Measurements from ENCODE around the gene ERRFI1.

Gene ERRFI1

GRCh38 chr1:8002329-8002910 lies 23.7 kb downstream of the ERRFI1 start:
- Histone ChIP-seq H2AFZ (ENCODE audit: insufficient read depth, low read length, poor library complexity) (no peak overlapping the region), H3K27me3 (ENCODE audit: insufficient read depth, low read length) (no peaks in the 10 kb centered on the region), H3K36me3 (ENCODE audit: control insufficient read depth in 1 of 2, insufficient read depth in 2 of 2, low read length in 2 of 2) (no peaks in the 10 kb centered on the region), H3K14ac (ENCODE audit: low read length) (peak overlapping the region; percentile 8), H2BK12ac (ENCODE audit: low read length) (peak overlapping the region; percentile 55), H3K23ac (ENCODE audit: low read length) (no peak overlapping the region), H3K9ac (ENCODE audit: low read length) (no peak overlapping the region), H3K9me3 (ENCODE audit: insufficient read depth, low read depth, low read length) (no peaks in the 10 kb centered on the region), H4K8ac (ENCODE audit: low read depth, low read length) (peak overlapping the region; percentile 36), H3K18ac (ENCODE audit: low read length) (peak overlapping the region; percentile 82), H4K12ac (ENCODE audit: low read depth, low read length) (no peak overlapping the region), H2AK5ac (ENCODE audit: low read length) (no peak overlapping the region), H3K4me1 (ENCODE audit: control insufficient read depth in 1 of 2, insufficient read depth in 2 of 2, low read length in 2 of 2) (peaks cover 19 to 23% of the 10 kb centered on the region in 2 experiments), H3K79me1 (ENCODE audit: low read length) (peaks cover 21% of the 10 kb centered on the region), H4K91ac (ENCODE audit: low read depth, low read length) (no peak overlapping the region), H3K4me3 (ENCODE audit: low read depth, low read length) (no peak overlapping the region), H3K4ac (ENCODE audit: low read depth, low read length) (no peak overlapping the region), H2BK120ac (ENCODE audit: insufficient read depth, low read length, poor library complexity) (no peak overlapping the region), H3K4me2 (ENCODE audit: low read length) (no peak overlapping the region), H3K79me2 (ENCODE audit: control insufficient read depth, insufficient read depth, low read length, poor library complexity) (no peaks in the 10 kb centered on the region), H2BK5ac (ENCODE audit: low read depth, low read length, poor library complexity) (no peak overlapping the region), H3K27ac (ENCODE audit: low read depth, low read length) (no peak overlapping the region)
- WGBS (ENCODE audit: extremely low coverage, insufficient coverage, insufficient read length) = no CpG with 5 or more reads among the region's 6 CpGs
- no peak for DNase-seq

- Histone ChIP-seq H3K79me2 (ENCODE audit: control insufficient read depth, insufficient read depth, low read length, poor library complexity) (no peaks in the 10 kb centered on the region), H4K91ac (ENCODE audit: low read depth, low read length) (no peak overlapping the region)
Measured at GRCh38 chr1:7995437-7995836, 30.7 kb downstream of the ERRFI1 start.

GRCh38 chr1:7994827-7995226 lies 31.3 kb downstream of the ERRFI1 start:
- no peak for DNase-seq
- no peak overlapping the region for H2AK5ac ChIP-seq (ENCODE audit: low read length)
- H4K12ac ChIP-seq (ENCODE audit: low read depth, low read length) = no peak overlapping the region
- H3K9me3 ChIP-seq (ENCODE audit: insufficient read depth, low read depth, low read length) = no peaks in the 10 kb centered on the region
- no peak overlapping the region for H3K4me3 ChIP-seq (ENCODE audit: low read depth, low read length)
- no peaks in the 10 kb centered on the region for H3K27me3 ChIP-seq (ENCODE audit: insufficient read depth, low read length)
- no peak overlapping the region for H2AFZ ChIP-seq (ENCODE audit: insufficient read depth, low read length, poor library complexity)
- H3K36me3 ChIP-seq (ENCODE audit: control insufficient read depth in 1 of 2, insufficient read depth in 2 of 2, low read length in 2 of 2) = peaks cover 0 to 3% of the 10 kb centered on the region in 2 experiments
- H4K8ac ChIP-seq (ENCODE audit: low read depth, low read length) = no peak overlapping the region
- no peak overlapping the region for H3K23ac ChIP-seq (ENCODE audit: low read length)
- H3K4ac ChIP-seq (ENCODE audit: low read depth, low read length) = no peak overlapping the region
- no peak overlapping the region for H4K91ac ChIP-seq (ENCODE audit: low read depth, low read length)
- H2BK5ac ChIP-seq (ENCODE audit: low read depth, low read length, poor library complexity) = no peak overlapping the region
- no peak overlapping the region for H3K18ac ChIP-seq (ENCODE audit: low read length)
- no peak overlapping the region for H3K4me2 ChIP-seq (ENCODE audit: low read length)
- peaks cover under 1 to 3% of the 10 kb centered on the region in 2 experiments for H3K4me1 ChIP-seq (ENCODE audit: control insufficient read depth in 1 of 2, insufficient read depth in 2 of 2, low read length in 2 of 2)
- H3K27ac ChIP-seq (ENCODE audit: low read depth, low read length) = no peak overlapping the region
- no peaks in the 10 kb centered on the region for H3K79me2 ChIP-seq (ENCODE audit: control insufficient read depth, insufficient read depth, low read length, poor library complexity)
- H3K14ac ChIP-seq (ENCODE audit: low read length) = no peak overlapping the region
- no peak overlapping the region for H2BK120ac ChIP-seq (ENCODE audit: insufficient read depth, low read length, poor library complexity)
- no CpG with 5 or more reads among the region's 1 CpG for WGBS (ENCODE audit: extremely low coverage, insufficient coverage, insufficient read length)
- no peak overlapping the region for H3K9ac ChIP-seq (ENCODE audit: low read length)
- H3K79me1 ChIP-seq (ENCODE audit: low read length) = peaks cover 7% of the 10 kb centered on the region
- no peak overlapping the region for H2BK12ac ChIP-seq (ENCODE audit: low read length)

More at GRCh38 chr1:7995437-7995836, 30.7 kb downstream of the ERRFI1 start:
- H2BK120ac ChIP-seq (ENCODE audit: insufficient read depth, low read length, poor library complexity) = no peak overlapping the region
- H3K36me3 ChIP-seq (ENCODE audit: control insufficient read depth in 1 of 2, insufficient read depth in 2 of 2, low read length in 2 of 2) = no peaks in the 10 kb centered on the region
- no peak overlapping the region for H2AFZ ChIP-seq (ENCODE audit: insufficient read depth, low read length, poor library complexity)
- H3K27me3 ChIP-seq (ENCODE audit: insufficient read depth, low read length) = no peaks in the 10 kb centered on the region
- H3K4ac ChIP-seq (ENCODE audit: low read depth, low read length) = no peak overlapping the region
- no peak overlapping the region for H3K4me3 ChIP-seq (ENCODE audit: low read depth, low read length)
- H3K14ac ChIP-seq (ENCODE audit: low read length) = no peak overlapping the region
- no peak overlapping the region for H2BK12ac ChIP-seq (ENCODE audit: low read length)
- H3K9me3 ChIP-seq (ENCODE audit: insufficient read depth, low read depth, low read length) = no peaks in the 10 kb centered on the region
- no peak overlapping the region for H3K27ac ChIP-seq (ENCODE audit: low read depth, low read length)
- no peaks in the 10 kb centered on the region for H3K4me1 ChIP-seq (ENCODE audit: control insufficient read depth in 1 of 2, insufficient read depth in 2 of 2, low read length in 2 of 2)
- no peak overlapping the region for H2BK5ac ChIP-seq (ENCODE audit: low read depth, low read length, poor library complexity)
- no peak overlapping the region for H3K9ac ChIP-seq (ENCODE audit: low read length)
- H3K18ac ChIP-seq (ENCODE audit: low read length) = no peak overlapping the region
- no peak overlapping the region for H3K4me2 ChIP-seq (ENCODE audit: low read length)
- H2AK5ac ChIP-seq (ENCODE audit: low read length) = no peak overlapping the region
- H3K23ac ChIP-seq (ENCODE audit: low read length) = no peak overlapping the region
- H3K79me1 ChIP-seq (ENCODE audit: low read length) = peaks cover 5% of the 10 kb centered on the region
- no CpG with 5 or more reads among the region's 5 CpGs for WGBS (ENCODE audit: extremely low coverage, insufficient coverage, insufficient read length)
- no peak overlapping the region for H4K8ac ChIP-seq (ENCODE audit: low read depth, low read length)
- H4K12ac ChIP-seq (ENCODE audit: low read depth, low read length) = no peak overlapping the region
- no peak for DNase-seq

- DNase-seq = no peak
- no peak overlapping the region for H3K14ac ChIP-seq (ENCODE audit: low read length)
Measured at GRCh38 chr1:7993593-7994479, 32.3 kb downstream of the ERRFI1 start.

More at GRCh38 chr1:7993593-7994479, 32.3 kb downstream of the ERRFI1 start:
- H3K9me3 ChIP-seq (ENCODE audit: insufficient read depth, low read depth, low read length) = no peaks in the 10 kb centered on the region
- peak overlapping the region; percentile 2 for H2BK120ac ChIP-seq (ENCODE audit: insufficient read depth, low read length, poor library complexity)
- no peaks in the 10 kb centered on the region for H3K27me3 ChIP-seq (ENCODE audit: insufficient read depth, low read length)
- no peak overlapping the region for H3K4me3 ChIP-seq (ENCODE audit: low read depth, low read length)
- H3K36me3 ChIP-seq (ENCODE audit: control insufficient read depth in 1 of 2, insufficient read depth in 2 of 2, low read length in 2 of 2) = peaks cover 0 to 3% of the 10 kb centered on the region in 2 experiments
- no peak overlapping the region for H2AFZ ChIP-seq (ENCODE audit: insufficient read depth, low read length, poor library complexity)
- no peak overlapping the region for H4K12ac ChIP-seq (ENCODE audit: low read depth, low read length)
- no peak overlapping the region for H2AK5ac ChIP-seq (ENCODE audit: low read length)
- H3K4me2 ChIP-seq (ENCODE audit: low read length) = no peak overlapping the region
- H3K27ac ChIP-seq (ENCODE audit: low read depth, low read length) = no peak overlapping the region
- H2BK5ac ChIP-seq (ENCODE audit: low read depth, low read length, poor library complexity) = no peak overlapping the region
- no peak overlapping the region for H2BK12ac ChIP-seq (ENCODE audit: low read length)
- no peaks in the 10 kb centered on the region for H3K79me2 ChIP-seq (ENCODE audit: control insufficient read depth, insufficient read depth, low read length, poor library complexity)
- H3K79me1 ChIP-seq (ENCODE audit: low read length) = peaks cover 10% of the 10 kb centered on the region
- H3K18ac ChIP-seq (ENCODE audit: low read length) = no peak overlapping the region
- WGBS (ENCODE audit: extremely low coverage, insufficient coverage, insufficient read length) = no CpG with 5 or more reads among the region's 19 CpGs
- no peak overlapping the region for H3K9ac ChIP-seq (ENCODE audit: low read length)
- peak overlapping the region; percentile 39 for H4K91ac ChIP-seq (ENCODE audit: low read depth, low read length)
- no peak overlapping the region for H3K23ac ChIP-seq (ENCODE audit: low read length)
- H3K4me1 ChIP-seq (ENCODE audit: control insufficient read depth in 1 of 2, insufficient read depth in 2 of 2, low read length in 2 of 2) = peaks cover 4 to 8% of the 10 kb centered on the region in 2 experiments
- H4K8ac ChIP-seq (ENCODE audit: low read depth, low read length) = no peak overlapping the region
- no peak overlapping the region for H3K4ac ChIP-seq (ENCODE audit: low read depth, low read length)

All from trophoblast cell (in vitro differentiated cells and primary cell).